ENCODE results near the gene SCO2.

The SCO2 gene

GRCh38 chr22:50525104-50525857, at the start of gene SCO2:
SCO2 (minus strand) TSS chr22:50525598; CDS start chr22:50524411, 1,187 bp downstream.
- DNase-seq: peak; percentile 93

- no peak for DNase-seq
These were observed 49.0 kb upstream of the SCO2 start for GRCh38 chr22:50574383-50574755.

- no peak for DNase-seq
These were observed 48.3 kb upstream of the SCO2 start for GRCh38 chr22:50573491-50574382.

- no peak for DNase-seq
These were observed 47.6 kb upstream of the SCO2 start for GRCh38 chr22:50572965-50573364.

GRCh38 chr22:50571264-50572175, 46.1 kb upstream of the SCO2 start:
- DNase-seq: no peak

- DNase-seq: no peak
These were observed 45.5 kb upstream of the SCO2 start for GRCh38 chr22:50570861-50571260.

GRCh38 chr22:50569896-50570535, 44.6 kb upstream of the SCO2 start:
- no peak for DNase-seq

- DNase-seq: no peak
These were observed 43.7 kb upstream of the SCO2 start for GRCh38 chr22:50569041-50569459.

- no peak for DNase-seq
These were observed 43.2 kb upstream of the SCO2 start for GRCh38 chr22:50568626-50569025.

GRCh38 chr22:50567721-50568252, 42.4 kb upstream of the SCO2 start:
- no peak for DNase-seq

GRCh38 chr22:50564289-50564688, 38.9 kb upstream of the SCO2 start:
- no peak for DNase-seq

GRCh38 chr22:50563413-50564160, 38.2 kb upstream of the SCO2 start:
- DNase-seq: no peak

- DNase-seq: peak; percentile 88
These were observed 37.4 kb upstream of the SCO2 start, which contains the start of gene SYCE3 for GRCh38 chr22:50562523-50563412. SYCE3 (minus strand) TSS chr22:50562919; CDS start chr22:50556405, 6,514 bp downstream.

- no peak for DNase-seq
These were observed 36.3 kb upstream of the SCO2 start for GRCh38 chr22:50561401-50562358.

- no peak for DNase-seq
These were observed 34.6 kb upstream of the SCO2 start for GRCh38 chr22:50560034-50560433.

GRCh38 chr22:50556703-50557102, 31.3 kb upstream of the SCO2 start:
- no peak for DNase-seq

- DNase-seq: no peak
These were observed 27.9 kb upstream of the SCO2 start for GRCh38 chr22:50553310-50553709.

GRCh38 chr22:50551160-50551752, 25.9 kb upstream of the SCO2 start:
- no peak for DNase-seq

- DNase-seq: no peak
These were observed 25.0 kb upstream of the SCO2 start for GRCh38 chr22:50550395-50550794.
